HPDE6-E6E7 (cell line): Measurements from ENCODE around the gene SCAF4.

ENCODE experiments used
- DNase-seq: peaks from one replicate; pipeline ENCODE4 v3.0.0; 2011; ENCODE audit warnings: missing footprints; ENCODE audit errors: extremely low spot score

Gene SCAF4

DNA sequence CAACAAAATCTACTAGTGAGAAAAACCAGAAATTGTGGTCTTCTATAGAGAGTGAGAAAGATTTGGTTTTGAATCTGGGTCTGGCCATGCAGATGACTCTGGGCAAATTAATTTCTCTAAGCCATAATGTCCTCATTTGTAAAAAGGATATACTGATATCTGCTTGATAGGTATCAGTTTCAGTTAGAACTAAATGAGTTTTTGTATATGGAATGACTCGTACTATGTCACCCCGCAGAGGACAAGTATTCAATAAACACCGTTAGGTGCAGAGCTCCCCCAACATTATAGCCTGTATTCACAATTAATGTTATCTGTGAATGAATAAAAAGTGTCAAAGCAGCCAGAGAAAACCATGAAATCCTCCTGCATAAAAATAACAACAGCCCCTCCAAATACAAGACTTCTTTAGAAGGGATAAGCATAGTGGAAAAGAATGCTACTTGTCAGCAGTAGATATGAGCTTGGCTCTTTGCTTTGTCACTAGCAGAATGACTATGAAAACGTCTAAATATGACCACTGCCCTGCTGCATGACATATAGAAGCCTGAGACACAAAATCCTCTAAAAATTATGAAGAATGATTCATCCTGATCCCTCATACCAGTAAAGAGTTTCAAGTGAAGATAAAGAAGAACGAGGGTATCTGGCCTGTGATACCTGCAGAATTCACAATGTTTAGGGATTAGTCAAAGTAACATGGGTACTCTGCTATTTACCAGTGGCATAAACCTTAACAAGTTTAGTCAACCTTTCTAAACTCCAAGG is 17.8 kb downstream of the SCAF4 start:
- no peak for DNase-seq

GRCh38 chr21:31713115-31713514 is 18.8 kb downstream of the SCAF4 start:
- no peak for DNase-seq

GRCh38 chr21:31711745-31712285 is 20.1 kb downstream of the SCAF4 start:
- no peak for DNase-seq

- DNase-seq, result no peak
Observed at GRCh38 chr21:31711326-31711725, 20.6 kb downstream of the SCAF4 start.

- no peak for DNase-seq
Observed at GRCh38 chr21:31710586-31710985, 21.3 kb downstream of the SCAF4 start.

- no peak for DNase-seq
Observed at GRCh38 chr21:31708541-31708940, 23.4 kb downstream of the SCAF4 start.

- DNase-seq, result no peak
Observed at GRCh38 chr21:31707499-31707898, 24.4 kb downstream of the SCAF4 start.

- no peak for DNase-seq
Observed at GRCh38 chr21:31706562-31706961, 25.4 kb downstream of the SCAF4 start.

DNA sequence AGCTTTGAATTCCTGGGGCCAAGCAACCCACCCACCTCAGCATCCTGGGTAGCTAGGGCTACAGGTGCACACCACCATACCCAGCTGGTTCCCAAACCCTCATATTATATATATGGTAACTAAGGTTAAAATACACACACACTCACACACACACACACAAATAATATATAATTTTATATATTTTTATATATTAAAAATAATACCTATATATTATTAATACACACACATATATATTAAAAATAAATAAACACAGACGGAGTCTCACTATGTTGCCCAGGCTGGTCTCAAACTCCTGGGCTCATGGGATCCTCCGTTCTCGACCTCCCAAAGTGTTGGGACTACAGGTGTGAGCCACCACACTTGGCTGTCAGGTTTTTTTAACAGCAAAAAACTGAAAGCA is 31.9 kb downstream of the SCAF4 start:
- no peak for DNase-seq

- no peak for DNase-seq
Observed at GRCh38 chr21:31698461-31698860, 33.5 kb downstream of the SCAF4 start.

DNA sequence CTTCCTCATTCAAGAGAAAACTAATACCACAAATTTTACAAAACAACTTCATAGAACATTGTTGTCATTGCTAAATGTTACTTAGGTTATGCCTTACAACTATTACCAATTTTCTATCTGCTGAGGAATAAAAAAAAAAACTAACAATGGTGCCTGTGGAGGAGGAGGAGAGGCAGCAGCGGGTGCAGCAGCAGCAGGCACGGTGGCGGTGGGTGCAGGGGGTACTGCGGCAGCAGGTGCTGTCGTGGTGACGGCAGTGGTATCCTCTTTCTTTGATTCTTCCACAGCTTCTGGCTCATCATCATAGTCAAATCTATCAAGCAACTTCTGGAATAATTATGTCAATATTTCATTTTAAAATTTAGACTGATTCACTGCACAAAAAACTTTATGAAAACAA is 35.5 kb downstream of the SCAF4 start:
- DNase-seq, result no peak

DNA sequence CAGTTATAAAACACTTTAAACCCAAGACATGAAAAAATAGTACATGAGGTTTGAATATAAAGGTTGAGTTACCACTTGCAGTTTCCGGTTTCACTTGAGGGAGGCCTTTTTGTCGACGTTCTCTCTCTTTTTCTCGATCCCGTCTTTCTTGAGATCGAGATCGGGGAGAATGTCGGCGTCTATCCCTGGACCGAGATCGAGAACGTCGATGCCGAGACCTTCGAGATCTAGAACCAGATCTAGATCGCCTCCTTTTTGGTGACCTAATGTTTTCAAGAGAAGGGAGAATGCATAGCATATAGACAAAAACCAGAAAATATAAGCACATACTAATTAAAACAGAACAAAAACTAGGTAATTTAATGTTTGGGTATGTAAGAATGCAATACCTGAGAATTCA is 38.7 kb downstream of the SCAF4 start:
- DNase-seq, result no peak

DNA sequence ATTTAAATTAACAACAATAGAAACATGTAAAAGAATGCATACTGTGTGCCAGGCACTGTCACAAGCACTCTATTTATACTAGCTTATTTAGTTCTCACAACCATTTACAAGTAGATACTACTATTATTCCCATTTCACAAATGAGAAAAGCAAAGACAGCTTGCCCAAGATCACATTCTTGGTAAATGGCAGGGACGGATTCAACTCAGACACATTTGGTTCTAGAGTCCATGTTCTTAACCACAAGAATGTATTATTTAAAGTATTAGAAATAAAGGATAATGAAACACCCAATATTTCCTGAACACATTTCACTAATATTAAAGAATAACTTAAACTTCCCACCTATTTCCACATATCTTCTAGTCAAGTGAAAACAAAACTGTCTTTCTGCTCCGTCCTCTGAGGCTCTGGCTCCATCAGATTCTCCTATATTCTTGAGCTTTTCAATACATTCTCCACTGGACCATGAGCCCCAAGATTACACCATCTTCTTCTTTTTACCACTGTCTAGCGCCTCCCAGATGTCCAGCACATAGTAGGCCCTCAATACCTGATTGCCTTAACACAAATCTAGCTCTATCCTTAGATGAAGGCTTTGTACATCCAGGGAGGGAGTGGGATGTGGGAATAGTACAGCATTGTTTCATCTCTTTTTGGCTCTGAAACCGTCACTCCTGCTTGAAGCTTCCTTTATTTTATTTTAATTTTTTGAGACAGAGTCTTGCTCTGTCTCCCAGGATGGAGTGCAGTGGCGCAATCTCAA is 43.1 kb downstream of the SCAF4 start:
- no peak for DNase-seq

DNA sequence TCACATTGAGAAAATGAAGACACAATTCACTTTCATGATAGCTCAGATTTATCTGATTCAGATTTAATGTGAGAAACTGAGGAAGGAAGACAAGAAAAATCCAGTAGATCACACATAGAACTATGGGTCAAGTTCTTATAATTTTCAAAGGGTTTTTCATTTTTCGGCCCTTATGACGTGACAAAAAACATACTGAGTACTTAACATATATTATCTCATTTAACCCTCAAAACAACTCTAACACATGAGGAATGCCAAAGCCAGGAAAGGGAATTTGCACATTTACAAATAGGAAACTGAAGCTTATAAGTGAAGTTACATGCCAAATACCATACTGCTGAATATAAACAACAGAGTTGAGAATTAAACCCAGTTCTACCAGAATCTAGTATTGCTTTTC is 44.8 kb downstream of the SCAF4 start:
- DNase-seq, result no peak

GRCh38 chr21:31686272-31686915 is 45.5 kb downstream of the SCAF4 start:
- no peak for DNase-seq

DNA sequence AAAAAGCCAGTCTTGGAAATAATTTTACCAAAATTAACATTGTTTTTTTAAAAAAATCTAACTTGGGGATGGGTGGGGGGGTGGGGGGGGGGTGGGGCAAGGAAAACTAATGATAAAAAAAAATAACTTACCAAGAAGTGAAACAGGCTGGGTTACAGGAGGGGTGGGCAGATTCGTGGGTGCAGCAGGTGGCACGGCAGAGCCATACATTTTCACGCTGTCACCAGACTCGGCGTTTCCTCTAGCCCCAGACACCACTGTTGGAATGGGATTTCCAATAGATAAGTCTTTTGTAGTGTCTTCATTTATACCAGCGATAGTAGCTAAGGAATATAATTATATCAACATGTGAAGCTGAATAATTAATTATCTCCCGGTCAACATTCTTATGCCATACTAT is 47.0 kb downstream of the SCAF4 start:
- DNase-seq, result no peak

- no peak for DNase-seq
Observed at GRCh38 chr21:31683029-31683428, 48.9 kb downstream of the SCAF4 start.

GRCh38 chr21:31682620-31683019 is 49.3 kb downstream of the SCAF4 start:
- DNase-seq, result no peak

DNA sequence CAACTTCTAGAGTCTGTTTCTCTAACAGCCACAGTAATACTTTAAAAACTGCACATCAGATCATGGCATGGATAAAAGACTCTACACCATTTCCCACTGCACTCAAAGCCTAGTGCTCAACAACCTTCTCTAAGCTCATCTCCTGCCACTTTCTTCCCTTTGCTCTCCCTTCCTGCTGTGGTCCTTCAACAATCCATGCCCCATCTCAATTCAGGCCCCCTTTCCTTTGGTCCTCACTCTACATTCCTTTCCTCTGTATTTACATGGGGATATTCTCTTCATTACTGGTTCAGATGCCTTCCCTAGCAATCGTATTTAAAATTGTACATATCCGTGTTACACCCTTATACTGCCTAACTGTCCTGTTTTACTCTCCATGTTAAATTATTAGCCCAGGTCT is 53.4 kb downstream of the SCAF4 start:
- DNase-seq, result no peak

DNA sequence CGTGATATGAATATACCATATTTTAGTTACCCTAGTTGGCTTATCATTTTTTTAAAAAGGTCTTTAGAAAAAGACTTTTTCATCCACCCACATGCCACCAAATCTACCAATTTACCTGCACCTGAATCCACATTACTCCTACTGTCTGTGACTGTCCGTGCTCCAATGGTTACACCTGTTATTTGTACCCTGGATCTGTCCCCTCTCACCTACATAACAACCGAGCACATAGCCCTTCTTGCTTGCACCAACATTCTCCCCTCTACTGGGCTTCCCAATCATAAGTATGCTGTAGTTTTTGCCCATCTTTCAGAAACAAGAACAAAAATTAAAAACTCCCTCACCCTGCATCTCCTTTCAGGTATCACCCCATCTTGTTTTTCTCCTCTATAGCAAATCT is 54.9 kb downstream of the SCAF4 start:
- DNase-seq, result no peak

- DNase-seq, result no peak
Observed at GRCh38 chr21:31675960-31676359, 56.0 kb downstream of the SCAF4 start.

GRCh38 chr21:31675318-31675717 is 56.6 kb downstream of the SCAF4 start:
- DNase-seq, result no peak
